SK-N-SH (cell line): ENCODE measurements around the gene ABLIM2. TPM values are rescaled to one million over a fixed set of nuclear protein-coding genes. Genes with fewer than 3 reads are reported as not detected.

Experiments
- CTCF ChIA-PET: fragments of 300-600, 350-600 bp; formaldehyde crosslinking; extraction: SDS; loops from one replicate; lab custom pipeline; 2021; lab: Yijun Ruan, JAX
- POLR2A ChIA-PET: fragments of 350-600 bp; sonication (Branson Sonifier 250); formaldehyde crosslinking; extraction: SDS; loops from one replicate; lab custom pipeline; 2020; ENCODE audit warnings: antibody characterized with exemption, inconsistent platforms; lab: Yijun Ruan, JAX
- DNase-seq: peaks from one replicate; pipeline ENCODE4 v3.0.0; 2012
- H2AFZ ChIP-seq: fragments of 200-600 bp; sonication (generic); 2 replicates; pipeline ENCODE4 v1.8.1; 2016; ENCODE audit warnings: antibody characterized with exemption, mild to moderate bottlenecking, low read depth
- H3F3A ChIP-seq: fragments of 200-600 bp; sonication (generic); replicated peaks from 2 replicates; pipeline ENCODE3; 2016; ENCODE audit warnings: antibody characterized with exemption, mild to moderate bottlenecking; ENCODE audit not compliant: insufficient read depth
- H3K27ac ChIP-seq, 2 experiments: fragments of 200-500 bp in 1 of 2; fragments of 200-600 bp in 1 of 2; sonication (Bioruptor generic) in 1 of 2; sonication (generic), shearing (Covaris generic) in 1 of 2; 2 replicates each; pipeline versions ENCODE4 v1.5.1 to v1.6.1; 2014 to 2016; ENCODE audit warnings: low read depth in 2 of 2, inconsistent platforms in 1 of 2, low read length in 1 of 2, mild to moderate bottlenecking in 1 of 2, mixed read lengths in 1 of 2
- H3K27me3 ChIP-seq: fragments of 200-600 bp; sonication (generic), shearing (Covaris generic); 2 replicates; pipeline ENCODE4 v1.6.1; 2016; ENCODE audit warnings: mixed run types; ENCODE audit not compliant: insufficient read depth
- H3K36me3 ChIP-seq, 2 experiments: fragments of 200-500 bp in 1 of 2; fragments of 200-600 bp in 1 of 2; sonication (Bioruptor generic) in 1 of 2; sonication (generic) in 1 of 2; replicated peaks in 1 of 2; 2 replicates each; pipeline versions ENCODE3 to v1.5.1; 2014 to 2016; ENCODE audit warnings: low read length in 1 of 2, mild to moderate bottlenecking in 1 of 2; ENCODE audit not compliant: insufficient read depth in 2 of 2, control insufficient read depth in 1 of 2
- H3K4me1 ChIP-seq, 2 experiments: fragments of 200-500 bp in 1 of 2; fragments of 200-600 bp in 1 of 2; sonication (Bioruptor generic) in 1 of 2; sonication (generic), shearing (Covaris generic) in 1 of 2; 2 replicates each; pipeline versions ENCODE4 v1.5.1 to v1.6.1; 2014 to 2016; ENCODE audit warnings: low read depth in 1 of 2, low read length in 1 of 2, mixed run types in 1 of 2; ENCODE audit not compliant: insufficient read depth in 2 of 2, control insufficient read depth in 1 of 2
- H3K4me2 ChIP-seq: fragments of 200-600 bp; sonication (generic), shearing (Covaris generic); 2 replicates; pipeline ENCODE4 v1.6.1; 2017; ENCODE audit warnings: mixed run types
- H3K4me3 ChIP-seq, 2 experiments: fragments of 200-500 bp in 1 of 2; fragments of 200-600 bp in 1 of 2; sonication (Bioruptor generic) in 1 of 2; sonication (generic), shearing (Covaris generic) in 1 of 2; 2 replicates each; pipeline versions ENCODE4 v1.5.1 to v1.8.1; 2014 to 2016; ENCODE audit warnings: low read depth in 2 of 2, inconsistent platforms in 1 of 2, low read length in 1 of 2, mild to moderate bottlenecking in 1 of 2, mixed read lengths in 1 of 2, moderate library complexity in 1 of 2
- H3K79me2 ChIP-seq: fragments of 200-600 bp; sonication (generic); 2 replicates; pipeline ENCODE4 v1.8.1; 2017; ENCODE audit warnings: mild to moderate bottlenecking; ENCODE audit not compliant: insufficient read depth
- H3K9ac ChIP-seq: fragments of 200-600 bp; sonication (generic); 2 replicates; pipeline ENCODE4 v1.6.1; 2017; ENCODE audit warnings: mixed run types
- H3K9me2 ChIP-seq: fragments of 200-600 bp; sonication (generic); 2 replicates; pipeline ENCODE4 v1.6.1; 2017; ENCODE audit warnings: mixed run types
- H3K9me3 ChIP-seq: fragments of 200-600 bp; sonication (generic); 2 replicates; pipeline ENCODE4 v1.6.1; 2017; ENCODE audit warnings: mixed run types, mild to moderate bottlenecking, moderate library complexity
- H4K20me1 ChIP-seq: fragments of 200-600 bp; sonication (generic); 2 replicates; pipeline ENCODE4 v1.6.1; 2017; ENCODE audit warnings: mild to moderate bottlenecking, mixed run types; ENCODE audit not compliant: insufficient read depth
- CHD2 ChIP-seq: fragments of 150-350 bp; IDR thresholded peaks from 2 replicates; pipeline ENCODE4 v1.6.1; 2018; ENCODE audit warnings: low read length; ENCODE audit not compliant: partially characterized antibody
- ELF1 ChIP-seq: IDR thresholded peaks from 2 replicates; pipeline ENCODE4 v1.4.0; 2012
- EP300 ChIP-seq, 2 experiments: IDR thresholded peaks; 2 replicates each; pipeline versions ENCODE4 v1.4.0 to v1.6.1; 2012; ENCODE audit warnings: borderline replicate concordance in 1 of 2, low read depth in 1 of 2, low read length in 1 of 2
- EZH2phosphoT487 ChIP-seq: fragments of 200-600 bp; sonication (generic); IDR thresholded peaks from 2 replicates; pipeline ENCODE4 v1.6.1; 2017; ENCODE audit warnings: low read depth, mixed run types, mild to moderate bottlenecking, antibody characterized with exemption, moderate library complexity, borderline replicate concordance
- FOSL2 ChIP-seq: IDR thresholded peaks from 2 replicates; pipeline ENCODE4 v1.4.0; 2012; ENCODE audit warnings: low read depth, mild to moderate bottlenecking, moderate library complexity, borderline replicate concordance
- GATA2 ChIP-seq: sonication (generic); formaldehyde crosslinking; IDR thresholded peaks from 2 replicates; pipeline ENCODE4 v1.5.0; 2020; ENCODE audit warnings: mild to moderate bottlenecking, missing genetic modification reagents
- MEF2A ChIP-seq: IDR thresholded peaks from 2 replicates; pipeline ENCODE4 v1.4.0; 2012; ENCODE audit warnings: low read depth, borderline replicate concordance
- MXI1 ChIP-seq: IDR thresholded peaks from 2 replicates; pipeline ENCODE4 v1.6.1; 2012; ENCODE audit warnings: mild to moderate bottlenecking, low read depth, low read length, improper control_type of control experiment
- NFIC ChIP-seq: IDR thresholded peaks from 2 replicates; pipeline ENCODE4 v1.4.0; 2012; ENCODE audit warnings: borderline replicate concordance
- POLR2AphosphoS5 ChIP-seq: IDR thresholded peaks from 2 replicates; pipeline ENCODE4 v1.6.1; 2012; ENCODE audit warnings: low read depth, low read length
- SIN3A ChIP-seq: IDR thresholded peaks from 2 replicates; pipeline ENCODE4 v1.6.1; 2012; ENCODE audit warnings: low read depth, mild to moderate bottlenecking, low read length, moderate library complexity, borderline replicate concordance
- TAF1 ChIP-seq: IDR thresholded peaks from 2 replicates; pipeline ENCODE4 v1.6.1; 2012; ENCODE audit warnings: low read depth, mild to moderate bottlenecking, low read length, moderate library complexity, borderline replicate concordance
- TCF12 ChIP-seq: IDR thresholded peaks from 2 replicates; pipeline ENCODE4 v1.4.0; 2012
- YY1 ChIP-seq: IDR thresholded peaks from 2 replicates; pipeline ENCODE4 v1.4.0; 2012; ENCODE audit warnings: low read depth, mild to moderate bottlenecking
- WGBS: methylation state at CpG from one replicate; pipeline ENCODE4 v1.1.6; 2017; ENCODE audit warnings: low lambda C conversion rate; 5-methylcytosine and 5-hydroxymethylcytosine counted together
- polyA plus RNA-seq, 3 experiments: library from polyadenylated mRNA; depleted of rRNA; stranded (reverse); fragments of >200 nt; gene quantifications; 2 replicates each; pipeline ENCODE4 v1.2.3, GENCODE V29; 2012
- TF ChIP-seq, protein P1 (sequence below): IDR thresholded peaks from 2 replicates; pipeline ENCODE4 v1.4.0; 2012; ENCODE audit warnings: low read depth, borderline replicate concordance
- TF ChIP-seq, protein P2 (sequence below): IDR thresholded peaks from 2 replicates; pipeline ENCODE4; 2012
- TF ChIP-seq, protein P3 (sequence below): fragments of 200-600 bp; sonication (generic); IDR thresholded peaks from 2 replicates; pipeline ENCODE4 v1.6.1; 2017; ENCODE audit warnings: antibody characterized with exemption, mild to moderate bottlenecking, moderate library complexity
- TF ChIP-seq, protein P4 (sequence below): IDR thresholded peaks from 2 replicates; pipeline ENCODE4 v1.4.0; 2012; ENCODE audit warnings: low read depth
- TF ChIP-seq, protein P5 (sequence below): fragments of 150-350 bp; IDR thresholded peaks from 2 replicates; pipeline ENCODE4 v1.6.1; 2017; ENCODE audit warnings: antibody characterized with exemption, low read length, low read depth, borderline replicate concordance

Gene ABLIM2
- polyA plus RNA-seq, 1 of the 3 experiments (the other 2 are of a cell fraction) = 0.53 TPM

DNA sequence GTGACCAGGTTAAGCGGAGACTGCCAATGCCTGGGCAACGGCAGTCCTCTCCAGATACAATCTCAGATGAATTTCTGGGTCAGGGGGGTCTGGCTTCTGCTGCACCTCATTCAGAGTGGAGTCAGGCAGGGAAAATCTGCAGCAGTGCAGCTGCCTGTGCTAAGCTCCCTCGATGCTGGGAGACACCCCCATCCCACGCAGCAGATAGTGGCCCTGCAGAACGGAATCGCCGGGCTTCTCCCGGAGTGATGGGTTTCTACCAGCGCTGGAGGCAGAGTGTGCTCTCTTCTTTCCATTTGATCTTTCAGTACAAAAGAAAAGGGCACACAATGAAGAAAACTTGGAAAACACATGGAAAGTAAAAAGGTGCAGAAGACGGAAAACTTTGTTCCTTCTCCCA lies 5.2 kb downstream of the ABLIM2 start (continued):
- TF ChIP-seq, protein P1, sequence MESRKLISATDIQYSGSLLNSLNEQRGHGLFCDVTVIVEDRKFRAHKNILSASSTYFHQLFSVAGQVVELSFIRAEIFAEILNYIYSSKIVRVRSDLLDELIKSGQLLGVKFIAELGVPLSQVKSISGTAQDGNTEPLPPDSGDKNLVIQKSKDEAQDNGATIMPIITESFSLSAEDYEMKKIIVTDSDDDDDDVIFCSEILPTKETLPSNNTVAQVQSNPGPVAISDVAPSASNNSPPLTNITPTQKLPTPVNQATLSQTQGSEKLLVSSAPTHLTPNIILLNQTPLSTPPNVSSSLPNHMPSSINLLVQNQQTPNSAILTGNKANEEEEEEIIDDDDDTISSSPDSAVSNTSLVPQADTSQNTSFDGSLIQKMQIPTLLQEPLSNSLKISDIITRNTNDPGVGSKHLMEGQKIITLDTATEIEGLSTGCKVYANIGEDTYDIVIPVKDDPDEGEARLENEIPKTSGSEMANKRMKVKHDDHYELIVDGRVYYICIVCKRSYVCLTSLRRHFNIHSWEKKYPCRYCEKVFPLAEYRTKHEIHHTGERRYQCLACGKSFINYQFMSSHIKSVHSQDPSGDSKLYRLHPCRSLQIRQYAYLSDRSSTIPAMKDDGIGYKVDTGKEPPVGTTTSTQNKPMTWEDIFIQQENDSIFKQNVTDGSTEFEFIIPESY = no peak
- TF ChIP-seq POLR2AphosphoS5 = no peak
- TF ChIP-seq EZH2phosphoT487 = no peak

DNA sequence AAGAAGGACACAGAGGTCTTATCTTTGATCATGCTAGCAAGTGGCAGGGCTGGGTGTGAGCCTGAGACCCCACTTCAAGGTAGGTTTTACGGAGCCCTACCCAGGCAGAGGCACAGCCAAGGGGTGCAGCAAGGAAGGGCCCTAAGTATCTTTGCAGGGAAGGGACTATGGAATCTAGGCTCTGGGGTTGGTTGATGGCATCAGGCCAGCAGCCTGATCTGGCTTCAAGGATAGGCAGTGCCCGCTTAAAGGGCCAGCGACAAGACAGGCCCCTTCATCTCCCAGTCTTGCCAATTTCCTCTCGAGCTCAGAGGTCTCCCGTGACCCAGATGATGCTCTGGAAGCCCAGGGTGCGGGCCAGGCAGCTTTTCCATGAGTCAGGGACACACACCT lies 5.8 kb downstream of the ABLIM2 start:
- H3K4me1 ChIP-seq = peaks cover 0 to 21% of the 10 kb centered on the region in 2 experiments; a peak in 1 of 4 replicates
- H3F3A ChIP-seq = no peaks in the 10 kb centered on the region
- H3K27ac ChIP-seq = no peak overlapping the region
- H3K79me2 ChIP-seq = no peaks in the 10 kb centered on the region
- ChIA-PET CTCF (interaction anchor here (0.6 to 1.3 kb wide), 2 partner anchors 8 to 15 kb away, joined by 3 to 4 read pairs; no protein-coding TSS in a partner anchor), POLR2A (no interaction called here)
- no peak overlapping the region for H2AFZ ChIP-seq
- H4K20me1 ChIP-seq = no peaks in the 10 kb centered on the region
- H3K4me3 ChIP-seq = no peak overlapping the region
- peaks cover 15% of the 10 kb centered on the region for H3K27me3 ChIP-seq
- no peaks in the 10 kb centered on the region for H3K36me3 ChIP-seq
- H3K4me2 ChIP-seq = no peak overlapping the region
- peak; percentile 65 for DNase-seq
- no peaks in the 10 kb centered on the region for H3K9me3 ChIP-seq
- TF ChIP-seq, protein P2, sequence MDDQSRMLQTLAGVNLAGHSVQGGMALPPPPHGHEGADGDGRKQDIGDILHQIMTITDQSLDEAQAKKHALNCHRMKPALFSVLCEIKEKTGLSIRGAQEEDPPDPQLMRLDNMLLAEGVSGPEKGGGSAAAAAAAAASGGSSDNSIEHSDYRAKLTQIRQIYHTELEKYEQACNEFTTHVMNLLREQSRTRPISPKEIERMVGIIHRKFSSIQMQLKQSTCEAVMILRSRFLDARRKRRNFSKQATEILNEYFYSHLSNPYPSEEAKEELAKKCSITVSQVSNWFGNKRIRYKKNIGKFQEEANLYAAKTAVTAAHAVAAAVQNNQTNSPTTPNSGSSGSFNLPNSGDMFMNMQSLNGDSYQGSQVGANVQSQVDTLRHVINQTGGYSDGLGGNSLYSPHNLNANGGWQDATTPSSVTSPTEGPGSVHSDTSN = no peak
- TF ChIP-seq NFIC = no peak
- no peak for TF ChIP-seq ELF1
- TF ChIP-seq TAF1 = no peak
- TF ChIP-seq, protein P3, sequence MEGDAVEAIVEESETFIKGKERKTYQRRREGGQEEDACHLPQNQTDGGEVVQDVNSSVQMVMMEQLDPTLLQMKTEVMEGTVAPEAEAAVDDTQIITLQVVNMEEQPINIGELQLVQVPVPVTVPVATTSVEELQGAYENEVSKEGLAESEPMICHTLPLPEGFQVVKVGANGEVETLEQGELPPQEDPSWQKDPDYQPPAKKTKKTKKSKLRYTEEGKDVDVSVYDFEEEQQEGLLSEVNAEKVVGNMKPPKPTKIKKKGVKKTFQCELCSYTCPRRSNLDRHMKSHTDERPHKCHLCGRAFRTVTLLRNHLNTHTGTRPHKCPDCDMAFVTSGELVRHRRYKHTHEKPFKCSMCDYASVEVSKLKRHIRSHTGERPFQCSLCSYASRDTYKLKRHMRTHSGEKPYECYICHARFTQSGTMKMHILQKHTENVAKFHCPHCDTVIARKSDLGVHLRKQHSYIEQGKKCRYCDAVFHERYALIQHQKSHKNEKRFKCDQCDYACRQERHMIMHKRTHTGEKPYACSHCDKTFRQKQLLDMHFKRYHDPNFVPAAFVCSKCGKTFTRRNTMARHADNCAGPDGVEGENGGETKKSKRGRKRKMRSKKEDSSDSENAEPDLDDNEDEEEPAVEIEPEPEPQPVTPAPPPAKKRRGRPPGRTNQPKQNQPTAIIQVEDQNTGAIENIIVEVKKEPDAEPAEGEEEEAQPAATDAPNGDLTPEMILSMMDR = no peak
- TF ChIP-seq, protein P4, sequence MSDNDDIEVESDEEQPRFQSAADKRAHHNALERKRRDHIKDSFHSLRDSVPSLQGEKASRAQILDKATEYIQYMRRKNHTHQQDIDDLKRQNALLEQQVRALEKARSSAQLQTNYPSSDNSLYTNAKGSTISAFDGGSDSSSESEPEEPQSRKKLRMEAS = no peak
- no peak for TF ChIP-seq FOSL2
- TF ChIP-seq MXI1 = no peak
- TF ChIP-seq TCF12 = no peak
- no peak for TF ChIP-seq EP300 (IDR thresholded peaks at IDR 0.05; ENCODE audit: borderline replicate concordance in 1 of 2, low read depth in 1 of 2, low read length in 1 of 2)
- TF ChIP-seq, protein P5, sequence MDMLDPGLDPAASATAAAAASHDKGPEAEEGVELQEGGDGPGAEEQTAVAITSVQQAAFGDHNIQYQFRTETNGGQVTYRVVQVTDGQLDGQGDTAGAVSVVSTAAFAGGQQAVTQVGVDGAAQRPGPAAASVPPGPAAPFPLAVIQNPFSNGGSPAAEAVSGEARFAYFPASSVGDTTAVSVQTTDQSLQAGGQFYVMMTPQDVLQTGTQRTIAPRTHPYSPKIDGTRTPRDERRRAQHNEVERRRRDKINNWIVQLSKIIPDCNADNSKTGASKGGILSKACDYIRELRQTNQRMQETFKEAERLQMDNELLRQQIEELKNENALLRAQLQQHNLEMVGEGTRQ = no peak
- TF ChIP-seq SIN3A = no peak
- TF ChIP-seq YY1 = no peak
- TF ChIP-seq, protein P1 = no peak
- TF ChIP-seq GATA2 (CRISPR knock-in tag) = no peak
- no peak for TF ChIP-seq CHD2
- no peak for TF ChIP-seq MEF2A
- no peak overlapping the region for H3K9ac ChIP-seq
- no peaks in the 10 kb centered on the region for H3K9me2 ChIP-seq
- WGBS = 51% methylated on average over 5 of the region's 6 CpGs
